Psoas muscle (tissue), 8 donors: ENCODE data around the gene GPX2. TPM values are rescaled to one million over a fixed set of nuclear protein-coding genes. Genes with fewer than 3 reads are reported as not detected.

Experiments
- ATAC-seq, 4 donors: fragments of 200-7000 bp; cut with Tn5 transposase; one replicate each; pipeline ENCODE4 v1.9.1; 2020; ENCODE audit warnings: moderate library complexity in 3 of 4, mild to moderate bottlenecking in 2 of 4
- DNase-seq, 2 donors: peaks; one replicate each; pipeline ENCODE4 v3.0.0-alpha.2; 2020
- H3K27ac ChIP-seq: fragments of 200-600 bp; one replicate; pipeline ENCODE4 v1.8.0; 2022
- H3K27me3 ChIP-seq, 3 donors: fragments of 200-600 bp in 1 of 3; one replicate each; pipeline versions ENCODE4 v1.6.1 to v1.8.0; 2013 to 2022; ENCODE audit warnings: low read length in 2 of 3, mild to moderate bottlenecking in 2 of 3, moderate library complexity in 1 of 3; ENCODE audit not compliant: insufficient read depth in 3 of 3
- H3K36me3 ChIP-seq, 2 donors: fragments of 200-600 bp in 1 of 2; one replicate each; pipeline versions ENCODE4 v1.6.1 to v1.8.0; 2013 to 2022; ENCODE audit warnings: low read depth in 1 of 2, mild to moderate bottlenecking in 1 of 2, moderate library complexity in 1 of 2; ENCODE audit not compliant: insufficient read depth in 1 of 2
- H3K4me1 ChIP-seq: fragments of 200-600 bp; one replicate; pipeline ENCODE4 v1.8.0; 2022
- H3K4me3 ChIP-seq: fragments of 200-600 bp; one replicate; pipeline ENCODE4 v1.8.0; 2022; ENCODE audit warnings: mild to moderate bottlenecking
- H3K9me3 ChIP-seq: fragments of 200-600 bp; one replicate; pipeline ENCODE4 v1.8.0; 2022
- CTCF ChIP-seq: fragments of 200-600 bp; IDR thresholded peaks from one replicate; pipeline ENCODE4 v1.8.0; 2022; ENCODE audit warnings: antibody characterized with exemption
- WGBS, 3 donors: extraction: QIAGEN DNeasy Blood & Tissue Kit; methylation state at CpG; one replicate each; pipeline versions ENCODE4 v1.1.6 to v1.1.7; 2013; 5-methylcytosine and 5-hydroxymethylcytosine counted together
- intact Hi-C, 2 donors: fragments of 100-400 bp; cut with DNase I; formaldehyde crosslinking; loops; one replicate each; pipeline versions ENCODE4 v1.11.0 to v1.14.2; 2022
- polyA plus RNA-seq, 3 donors: library from polyadenylated mRNA; stranded (reverse); fragments of 200-250 nt; gene quantifications; one replicate each; pipeline ENCODE4 v1.2.3, GENCODE V29; 2013
- total RNA-seq, 4 donors: library from RNA; stranded (reverse); fragmentation: NEBNext Ultra II Directional in 2 of 4; extraction: Animal tissue kit (Norgen Biotek cat#: 25700) in 2 of 4; gene quantifications; one replicate each; pipeline versions ENCODE4 v1.2.1 to v1.2.4, GENCODE V29; 2021 to 2023
- donor health status: healthy with polysubstance abuse.
- donor health status: DM: no; HTN: no; CAD: no; lungs with moderate emphysema.
- donor health status: Bipolar disorder and iron deficiency.
- donor health status: healthy.
- donor health status: DM: yes; HTN: yes; CAD: no.
- donor health status: DM: no; HTN: no; CAD: no.
- donor health status: DM: no; HTN: no; CAD: no.
- donor health status: DM: yes; HTN: yes; CAD: no.

GPX2 gene
- total and polyA plus RNA-seq, 7 donors, result 0.04 to 0.21 TPM; not detected in 5

DNA sequence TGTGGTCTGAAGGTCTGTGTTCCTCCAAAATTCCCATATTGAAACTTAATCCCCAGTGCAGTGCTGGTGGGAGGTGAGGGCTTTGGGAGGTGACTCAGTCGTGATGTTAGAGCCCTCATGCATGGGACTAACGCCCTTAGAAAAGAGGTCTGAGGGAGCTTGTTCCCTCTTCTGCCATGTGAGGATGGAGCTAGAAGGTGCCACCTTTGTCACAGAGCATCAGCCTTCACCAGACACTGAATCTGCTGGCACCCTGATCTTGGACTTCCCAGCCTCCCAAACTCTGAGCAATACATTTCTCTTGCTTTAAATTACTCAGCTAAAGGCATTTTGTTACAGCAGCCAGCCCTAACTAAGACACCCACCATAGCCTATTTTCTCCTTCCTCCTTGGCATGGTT, 15.7 kb upstream of the GPX2 start:
- no peak for TF ChIP-seq CTCF
- H3K27ac ChIP-seq, result no peak overlapping the region
- no peaks in the 10 kb centered on the region for H3K27me3 ChIP-seq
- intact Hi-C loops, result no loop called here
- peaks cover 17% of the 10 kb centered on the region for H3K4me1 ChIP-seq
- DNase-seq (no peak), ATAC-seq (no peak)
- no peaks in the 10 kb centered on the region for H3K36me3 ChIP-seq
- WGBS, 3 donors, result 89 to 100% (median 94%) methylated on average over 2 of the region's 2 CpGs
- no peak overlapping the region for H3K4me3 ChIP-seq
- H3K9me3 ChIP-seq, result no peaks in the 10 kb centered on the region

DNA sequence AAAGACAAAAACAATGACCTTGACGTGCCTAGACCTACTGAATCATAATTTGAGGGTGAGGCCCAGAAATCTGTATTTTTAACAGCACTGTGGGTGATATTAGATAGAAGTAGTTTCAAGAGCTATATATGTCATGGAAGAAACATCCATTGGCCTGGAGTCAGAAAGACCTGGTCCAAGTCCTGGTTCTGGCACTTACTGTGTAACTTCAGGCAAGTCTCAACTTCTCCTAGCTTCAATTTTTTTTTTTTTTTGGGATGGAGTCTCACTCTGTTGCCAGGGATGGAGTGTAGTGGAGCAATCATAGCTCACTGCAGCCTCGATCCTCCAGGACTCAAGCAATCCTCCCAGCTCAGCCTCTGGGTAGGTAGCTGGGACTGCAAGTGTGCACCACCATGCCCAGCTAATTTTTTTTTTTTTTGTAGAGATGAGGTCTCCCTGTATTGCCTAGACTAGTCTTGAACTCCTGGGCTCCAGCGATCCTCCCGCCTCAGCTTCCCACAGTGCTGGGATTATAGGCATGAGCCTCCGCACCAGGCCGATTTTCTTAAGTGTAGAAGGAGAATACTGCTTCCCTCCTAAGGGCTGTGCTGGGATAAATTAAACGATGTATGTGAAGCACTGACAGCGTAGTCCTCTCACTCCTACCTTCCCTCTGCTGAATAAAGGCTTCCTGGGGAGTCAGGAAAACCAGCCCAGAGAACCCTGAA, 14.3 kb upstream of the GPX2 start:
- 78 to 86% (median 82%) methylated on average over 8 of the region's 8 CpGs for WGBS, 3 donors
- Histone ChIP-seq H3K27me3 (no peaks in the 10 kb centered on the region), H3K36me3 (no peaks in the 10 kb centered on the region), H3K4me1 (peaks cover 30% of the 10 kb centered on the region), H3K4me3 (no peak overlapping the region), H3K27ac (no peak overlapping the region), H3K9me3 (no peaks in the 10 kb centered on the region)
- no peak for TF ChIP-seq CTCF
- ATAC-seq, result no peak
- DNase-seq, result no peak
- intact Hi-C loops, result no loop called here

DNA sequence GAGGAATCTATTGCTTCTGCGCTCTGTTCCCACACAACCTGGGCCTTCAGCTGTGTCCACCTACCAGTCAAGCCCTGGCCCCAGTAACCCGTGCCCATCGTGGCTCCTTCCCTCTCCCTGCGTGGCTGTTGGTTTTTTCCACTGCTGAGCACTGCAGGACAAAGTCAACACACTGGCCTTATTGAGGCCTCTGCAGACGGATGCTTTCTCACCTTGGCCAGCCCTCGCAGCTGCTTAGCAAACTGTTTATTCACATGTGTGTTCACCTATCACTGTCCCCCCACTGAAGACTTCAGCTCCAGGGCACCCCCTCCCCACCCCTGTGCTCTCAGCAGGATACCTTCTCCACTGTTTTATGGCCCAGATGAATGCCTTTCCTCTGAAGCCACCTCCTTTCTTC, 12.8 kb upstream of the GPX2 start:
- Histone ChIP-seq H3K4me3 (no peak overlapping the region), H3K36me3 (no peaks in the 10 kb centered on the region), H3K9me3 (no peaks in the 10 kb centered on the region), H3K27me3 (no peaks in the 10 kb centered on the region), H3K27ac (no peak overlapping the region), H3K4me1 (peaks cover 28% of the 10 kb centered on the region)
- whole genome bisulfite sequencing, 3 donors, result 82 to 83% (median 82%) methylated on average over 6 of the region's 6 CpGs
- no peak for TF ChIP-seq CTCF
- no peak for DNase-seq
- intact Hi-C loops, result no loop called here
- ATAC-seq, result no peak

DNA sequence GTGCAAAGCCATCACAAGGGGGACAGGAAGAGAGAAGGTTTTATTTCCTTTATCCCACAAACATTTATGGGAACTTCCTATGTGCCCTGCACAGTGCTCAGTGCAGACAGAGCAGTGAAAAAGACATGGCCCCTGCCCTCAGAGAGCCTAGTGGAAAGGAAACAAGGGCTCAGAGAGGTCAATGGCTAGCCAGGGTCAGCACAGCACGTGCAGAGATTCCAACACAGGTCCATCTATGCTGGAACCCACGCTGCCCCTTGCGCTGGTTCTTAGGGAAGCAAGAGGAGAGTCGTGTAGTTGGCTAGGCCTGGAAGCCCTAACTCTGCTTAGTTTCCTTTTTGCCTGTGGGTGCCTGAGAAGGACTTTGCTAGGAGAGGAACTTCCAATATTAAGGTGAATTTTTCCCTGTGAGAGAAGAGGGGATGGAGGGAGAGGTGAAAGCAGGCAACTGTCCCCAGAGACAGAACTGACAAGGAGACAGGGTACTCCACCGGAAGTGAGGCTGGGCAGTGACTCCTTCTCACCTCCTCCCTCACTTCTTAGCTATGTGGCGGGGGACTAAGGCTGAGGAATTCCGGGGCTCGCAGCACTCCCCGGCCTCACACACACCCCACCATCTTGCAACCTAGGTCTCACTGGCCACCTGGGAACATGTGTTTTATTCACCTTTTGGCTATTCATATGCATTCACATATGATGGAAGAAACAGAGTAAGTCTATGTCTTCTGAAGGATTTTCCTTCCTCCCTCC, 12.1 kb upstream of the GPX2 start:
- H3K27me3 ChIP-seq, result no peaks in the 10 kb centered on the region
- no peaks in the 10 kb centered on the region for H3K36me3 ChIP-seq
- H3K9me3 ChIP-seq, result no peaks in the 10 kb centered on the region
- DNase-seq (no peak), ATAC-seq (no peak)
- peaks cover 34% of the 10 kb centered on the region for H3K4me1 ChIP-seq
- intact Hi-C loops, result no loop called here
- peak overlapping the region; percentile 96 for H3K27ac ChIP-seq
- no peak for TF ChIP-seq CTCF
- 92 to 94% (median 93%) methylated on average over 9 of the region's 9 CpGs for WGBS, 3 donors
- H3K4me3 ChIP-seq, result no peak overlapping the region
